Left lung (tissue), 10 donors: ENCODE results near the gene HMG20B. TPM values are rescaled to one million over a fixed set of nuclear protein-coding genes. Genes with fewer than 3 reads are reported as not detected.
A peak's percentile ranks its signal among the peaks of the same experiment; 100 is the strongest.

ENCODE experiments used
- ATAC-seq: fragments of 200-7000 bp; cut with Tn5 transposase; one replicate; pipeline ENCODE4 v1.9.1; 2020; ENCODE audit warnings: moderate library complexity
- DNase-seq, 4 donors: peaks; one replicate each; pipeline ENCODE4 v3.0.0-alpha.2; 2013 to 2020
- H3K27ac ChIP-seq, 2 donors: fragments of 200-600 bp; sonication (generic) in 1 of 2; one replicate each; pipeline versions ENCODE4 v1.5.0 to v1.8.0; 2020 to 2021
- H3K27me3 ChIP-seq, 2 donors: fragments of 200-600 bp; sonication (generic) in 1 of 2; one replicate each; pipeline versions ENCODE4 v1.5.0 to v1.8.0; 2020 to 2021
- H3K36me3 ChIP-seq, 2 donors: fragments of 200-600 bp; sonication (generic) in 1 of 2; one replicate each; pipeline versions ENCODE4 v1.5.0 to v1.8.0; 2020 to 2021
- H3K4me1 ChIP-seq, 2 donors: fragments of 200-600 bp; one replicate each; pipeline ENCODE4 v1.8.0; 2021
- H3K4me3 ChIP-seq, 2 donors: fragments of 200-600 bp; sonication (generic) in 1 of 2; one replicate each; pipeline versions ENCODE4 v1.5.0 to v1.8.0; 2020 to 2021; ENCODE audit warnings: mild to moderate bottlenecking in 1 of 2
- H3K9me3 ChIP-seq, 2 donors: fragments of 200-600 bp; sonication (generic) in 1 of 2; one replicate each; pipeline versions ENCODE4 v1.5.0 to v1.8.0; 2020 to 2021
- intact Hi-C, 2 donors: fragments of 100-400 bp; cut with DNase I; formaldehyde crosslinking; loops; one replicate each; pipeline versions ENCODE4 v1.11.2 to v1.14.2; 2022
- polyA plus RNA-seq, 6 donors: library from polyadenylated mRNA; unstranded; fragments of 120-200 nt; gene quantifications; one replicate each; pipeline ENCODE4 v1.2.1, GENCODE V29; 2013; ENCODE audit not compliant: insufficient read length in 6 of 6
- total RNA-seq, 2 donors: library from RNA; stranded (reverse); fragmentation: NEBNext Ultra II Directional; extraction: Animal tissue kit (Norgen Biotek cat#: 25700); gene quantifications; one replicate each; pipeline ENCODE4 v1.2.1, GENCODE V29; 2021
- TF ChIP-seq, protein P1 (sequence below), 2 donors: fragments of 200-600 bp; sonication (generic) in 1 of 2; IDR thresholded peaks; one replicate each; pipeline versions ENCODE4 v1.5.0 to v1.8.0; 2021; ENCODE audit warnings: antibody characterized with exemption in 2 of 2
- donor health status: DM: no; HTN: yes; CAD: no.
- donor health status: DM: no; HTN: no; CAD: no.

The HMG20B gene
- total and polyA plus RNA-seq, 8 donors, result 50.9 to 104 (median 87.0) TPM

DNA sequence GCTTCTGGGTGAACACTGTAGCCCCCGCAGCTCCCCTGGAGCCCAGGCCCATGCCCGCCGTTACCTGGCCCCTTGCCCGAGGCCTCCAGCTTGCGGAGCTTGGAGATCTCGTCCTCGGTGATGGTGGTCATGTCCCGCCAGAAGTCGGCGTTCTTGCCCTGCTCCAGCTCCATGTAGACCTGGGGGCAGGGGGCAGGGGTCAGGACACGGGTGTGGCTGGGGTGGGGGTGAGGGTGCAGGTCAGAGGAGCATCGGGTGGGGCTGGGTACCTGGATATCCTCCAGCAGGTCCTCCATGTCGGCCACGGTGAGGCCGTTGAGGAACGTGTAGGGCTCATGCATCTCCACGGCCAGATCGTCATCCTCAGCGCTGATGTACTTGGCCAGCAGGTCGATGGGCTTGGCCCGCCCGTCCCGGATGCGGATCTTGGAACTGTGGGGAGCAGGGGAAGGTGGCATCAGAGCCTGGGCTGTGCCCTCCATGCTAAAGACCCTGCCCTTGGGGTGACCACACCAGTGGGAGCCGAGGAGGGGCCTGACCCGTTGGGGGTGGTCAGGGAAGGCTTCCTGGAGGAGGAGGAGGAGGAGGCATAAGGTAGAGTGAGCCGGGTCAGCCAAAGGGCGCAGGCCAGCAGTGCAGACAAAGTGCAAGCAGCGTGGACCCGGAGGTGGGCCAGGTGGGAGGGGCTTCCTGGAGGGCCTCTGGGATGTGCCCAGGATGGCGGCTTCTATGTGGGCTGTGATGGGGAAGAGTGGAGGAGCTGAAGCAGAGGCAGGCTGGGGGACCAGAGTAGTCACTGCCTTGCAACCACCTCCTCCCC, 46.3 kb downstream of the HMG20B start:
- no peak overlapping the region for H3K4me3 ChIP-seq
- no peak overlapping the region for H3K27ac ChIP-seq
- peaks cover 0 to 19% of the 10 kb centered on the region in 2 donors for H3K4me1 ChIP-seq
- no peaks in the 10 kb centered on the region for H3K27me3 ChIP-seq
- no peaks in the 10 kb centered on the region for H3K9me3 ChIP-seq
- ATAC-seq (no peak), DNase-seq (peak in 1 of 4 donors; percentile 69)
- intact Hi-C loops, result loop anchor here in 1 of 2 donors (10.0 kb wide), 1 partner anchor 74 kb away; no protein-coding TSS in a partner anchor
- peaks cover 0 to 79% of the 10 kb centered on the region in 2 donors for H3K36me3 ChIP-seq
- TF ChIP-seq, protein P1, sequence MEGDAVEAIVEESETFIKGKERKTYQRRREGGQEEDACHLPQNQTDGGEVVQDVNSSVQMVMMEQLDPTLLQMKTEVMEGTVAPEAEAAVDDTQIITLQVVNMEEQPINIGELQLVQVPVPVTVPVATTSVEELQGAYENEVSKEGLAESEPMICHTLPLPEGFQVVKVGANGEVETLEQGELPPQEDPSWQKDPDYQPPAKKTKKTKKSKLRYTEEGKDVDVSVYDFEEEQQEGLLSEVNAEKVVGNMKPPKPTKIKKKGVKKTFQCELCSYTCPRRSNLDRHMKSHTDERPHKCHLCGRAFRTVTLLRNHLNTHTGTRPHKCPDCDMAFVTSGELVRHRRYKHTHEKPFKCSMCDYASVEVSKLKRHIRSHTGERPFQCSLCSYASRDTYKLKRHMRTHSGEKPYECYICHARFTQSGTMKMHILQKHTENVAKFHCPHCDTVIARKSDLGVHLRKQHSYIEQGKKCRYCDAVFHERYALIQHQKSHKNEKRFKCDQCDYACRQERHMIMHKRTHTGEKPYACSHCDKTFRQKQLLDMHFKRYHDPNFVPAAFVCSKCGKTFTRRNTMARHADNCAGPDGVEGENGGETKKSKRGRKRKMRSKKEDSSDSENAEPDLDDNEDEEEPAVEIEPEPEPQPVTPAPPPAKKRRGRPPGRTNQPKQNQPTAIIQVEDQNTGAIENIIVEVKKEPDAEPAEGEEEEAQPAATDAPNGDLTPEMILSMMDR (IDR thresholded peaks at IDR 0.05), result peak in 1 of 2 donors; percentile 38

DNA sequence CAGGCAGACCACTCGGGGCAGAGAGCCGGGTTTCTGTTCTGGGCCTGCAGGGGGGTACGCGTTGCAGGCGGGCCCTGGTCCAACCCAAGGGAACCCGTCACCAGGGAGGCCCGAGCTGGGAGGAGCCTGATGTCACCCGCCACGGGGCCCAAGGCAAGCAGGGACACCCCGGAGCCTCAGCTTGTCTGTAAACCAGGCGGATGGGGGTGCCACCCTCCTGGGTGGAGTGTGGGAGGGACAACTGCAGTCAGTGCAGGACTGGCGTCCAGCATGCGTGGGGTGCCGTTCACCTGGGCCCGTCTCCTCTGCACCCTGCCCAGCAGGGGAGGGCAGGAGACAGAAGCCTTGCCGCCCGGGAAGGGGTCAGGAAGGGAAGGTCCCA, 46.9 kb downstream of the HMG20B start:
- H3K27me3 ChIP-seq, result no peaks in the 10 kb centered on the region
- H3K4me1 ChIP-seq, result peaks cover 0 to 20% of the 10 kb centered on the region in 2 donors
- H3K9me3 ChIP-seq, result no peaks in the 10 kb centered on the region
- H3K36me3 ChIP-seq, result peaks cover 0 to 76% of the 10 kb centered on the region in 2 donors
- H3K27ac ChIP-seq, result no peak overlapping the region
- TF ChIP-seq, protein P1 (IDR thresholded peaks at IDR 0.05), result no peak
- no peak overlapping the region for H3K4me3 ChIP-seq
- ATAC-seq, result no peak
- peak in 1 of 4 donors; percentile 66 for DNase-seq
- intact Hi-C loops, result loop anchor here in 1 of 2 donors (10.0 kb wide), 1 partner anchor 75 kb away; no protein-coding TSS in a partner anchor

DNA sequence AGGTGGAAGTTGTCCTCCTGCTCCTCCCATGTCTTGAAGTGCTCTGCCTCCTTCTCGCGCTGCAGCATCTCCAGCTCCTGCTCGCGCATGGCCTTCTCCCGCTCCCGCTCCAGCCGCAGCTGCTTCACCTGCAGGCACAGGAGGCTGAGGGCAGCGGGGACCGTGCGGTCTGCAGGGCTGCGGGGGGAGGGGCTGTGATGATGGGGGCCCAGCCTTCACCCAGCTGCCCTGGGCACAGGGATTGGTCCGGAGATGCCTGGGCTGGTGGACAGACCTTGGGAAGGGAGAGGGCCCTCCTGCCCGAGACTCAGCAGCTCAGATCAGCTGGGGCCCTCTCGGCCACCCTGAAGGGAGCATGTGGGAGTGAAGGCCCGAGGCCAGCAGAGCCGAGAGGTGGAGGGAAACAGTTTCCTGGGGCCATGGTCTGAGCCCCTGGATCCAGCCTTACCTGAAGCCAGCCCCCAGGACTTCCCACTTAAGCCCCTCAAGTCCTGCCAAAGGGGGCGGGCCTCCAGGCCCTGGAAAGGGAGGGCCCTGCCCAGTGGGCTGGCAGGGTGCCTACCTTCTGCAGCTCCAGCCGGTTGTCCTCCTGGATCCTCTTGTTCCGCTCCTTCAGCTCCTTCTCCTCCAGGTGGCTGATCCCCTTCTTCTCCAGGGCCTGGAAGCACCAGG, 47.5 kb downstream of the HMG20B start:
- TF ChIP-seq, protein P1 (IDR thresholded peaks at IDR 0.05), result no peak
- H3K27ac ChIP-seq, result no peak overlapping the region
- ATAC-seq (no peak), DNase-seq (peak in 1 of 4 donors; percentile 67)
- no peaks in the 10 kb centered on the region for H3K27me3 ChIP-seq
- no peaks in the 10 kb centered on the region for H3K9me3 ChIP-seq
- H3K4me3 ChIP-seq, result no peak overlapping the region
- intact Hi-C loops, result no loop called here
- peaks cover 0 to 75% of the 10 kb centered on the region in 2 donors for H3K36me3 ChIP-seq
- peaks cover 4 to 27% of the 10 kb centered on the region in 2 donors for H3K4me1 ChIP-seq

DNA sequence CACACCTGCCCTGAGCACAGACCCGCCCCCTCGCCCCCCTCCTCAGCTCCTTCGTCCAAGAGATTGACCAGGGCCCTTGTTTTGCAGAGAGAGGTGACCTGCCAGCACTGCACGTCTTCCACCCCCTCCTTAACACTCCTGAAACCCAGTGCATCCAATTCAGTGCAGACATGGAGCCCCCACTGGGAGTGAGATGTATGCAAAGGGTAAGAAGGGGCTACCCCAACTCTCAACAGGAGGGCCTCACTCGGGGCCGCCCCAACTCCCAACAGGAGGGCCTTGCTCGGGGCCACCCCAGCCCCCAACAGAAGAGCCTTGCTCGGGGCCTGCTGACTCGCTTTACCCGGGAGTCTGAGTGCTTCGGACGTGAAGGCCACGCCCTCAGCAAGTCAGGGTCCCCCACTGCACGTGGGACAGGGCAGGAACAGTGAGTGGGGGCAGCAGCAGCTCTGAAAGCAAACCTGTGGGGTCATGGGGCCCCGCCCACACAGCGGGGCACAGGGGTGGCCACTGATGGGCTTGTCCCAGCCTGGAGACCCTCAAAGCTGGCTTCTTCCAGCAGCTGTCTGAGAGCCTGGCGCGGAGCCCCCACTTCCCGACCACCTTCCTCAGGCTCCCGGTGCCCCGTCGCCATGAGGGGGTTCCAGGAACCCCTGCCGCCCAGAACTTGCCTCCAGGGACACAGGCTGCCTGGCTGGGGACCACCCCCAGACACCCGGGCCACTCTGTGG, 48.2 kb downstream of the HMG20B start:
- DNase-seq, result no peak
- intact Hi-C loops, result no loop called here
- Histone ChIP-seq H3K4me3 (no peak overlapping the region), H3K27ac (no peak overlapping the region), H3K36me3 (peaks cover 0 to 68% of the 10 kb centered on the region in 2 donors), H3K4me1 (peaks cover 11 to 34% of the 10 kb centered on the region in 2 donors), H3K9me3 (no peaks in the 10 kb centered on the region), H3K27me3 (no peaks in the 10 kb centered on the region)
- TF ChIP-seq, protein P1 (IDR thresholded peaks at IDR 0.05), result no peak
- ATAC-seq, result no peak
